HEK293T (cell line): ENCODE measurements around the gene FTO.

ENCODE experiments used
- CTCF ChIA-PET: fragments of 350-600 bp; formaldehyde crosslinking; extraction: SDS; loops from one replicate; lab custom pipeline; 2021; ENCODE audit warnings: antibody characterized with exemption, inconsistent platforms; lab: Yijun Ruan, JAX
- POLR2A ChIA-PET: fragments of 350-600 bp; formaldehyde crosslinking; extraction: SDS; loops from one replicate; lab custom pipeline; 2020; ENCODE audit warnings: antibody characterized with exemption, inconsistent platforms; lab: Yijun Ruan, JAX
- DNase-seq: peaks from one replicate; pipeline ENCODE4 v3.0.0; 2012; ENCODE audit warnings: mixed read lengths; ENCODE audit errors: extremely low spot score
- ARNT ChIP-seq: fragments of 450-650 bp; IDR thresholded peaks from 2 replicates; pipeline ENCODE4 v1.6.1; 2017; ENCODE audit warnings: mild to moderate bottlenecking
- BHLHE40 ChIP-seq: fragments of 450-650 bp; IDR thresholded peaks from 2 replicates; pipeline ENCODE4 v1.6.1; 2016; ENCODE audit warnings: mild to moderate bottlenecking, moderate library complexity, borderline replicate concordance
- CTBP1 ChIP-seq: fragments of 450-650 bp; IDR thresholded peaks from 2 replicates; pipeline ENCODE4 v1.6.1; 2016; ENCODE audit warnings: borderline replicate concordance
- ELF4 ChIP-seq: fragments of 450-650 bp; IDR thresholded peaks from 2 replicates; pipeline ENCODE4 v1.6.1; 2017; ENCODE audit warnings: antibody characterized with exemption
- FOXA1 ChIP-seq: fragments of 450-650 bp; IDR thresholded peaks from 2 replicates; pipeline ENCODE4 v1.6.1; 2016; ENCODE audit warnings: mild to moderate bottlenecking
- FOXK2 ChIP-seq: fragments of 450-650 bp; IDR thresholded peaks from 2 replicates; pipeline ENCODE4 v1.6.1; 2016; ENCODE audit warnings: mild to moderate bottlenecking
- FOXM1 ChIP-seq: fragments of 450-650 bp; IDR thresholded peaks from 2 replicates; pipeline ENCODE4 v1.6.1; 2017; ENCODE audit warnings: mild to moderate bottlenecking, borderline replicate concordance
- HDGF ChIP-seq: fragments of 450-650 bp; IDR thresholded peaks from 2 replicates; pipeline ENCODE4 v1.6.1; 2017; ENCODE audit warnings: antibody characterized with exemption, borderline replicate concordance
- L3MBTL2 ChIP-seq: fragments of 450-650 bp; conservative IDR thresholded peaks from 2 replicates; pipeline ENCODE4 v1.6.1; 2016; ENCODE audit warnings: mild to moderate bottlenecking
- LEF1 ChIP-seq: fragments of 450-650 bp; IDR thresholded peaks from 2 replicates; pipeline ENCODE4 v1.6.1; 2017; ENCODE audit warnings: mild to moderate bottlenecking, borderline replicate concordance
- NFRKB ChIP-seq: fragments of 450-650 bp; IDR thresholded peaks from 2 replicates; pipeline ENCODE4 v1.6.1; 2016; ENCODE audit warnings: mild to moderate bottlenecking, moderate library complexity
- SP1 ChIP-seq: fragments of 450-650 bp; IDR thresholded peaks from 2 replicates; pipeline ENCODE4 v1.6.1; 2017
- SUZ12 ChIP-seq: fragments of 450-650 bp; IDR thresholded peaks from 2 replicates; pipeline ENCODE4 v1.6.1; 2016; ENCODE audit warnings: mild to moderate bottlenecking
- TARDBP ChIP-seq: fragments of 450-650 bp; IDR thresholded peaks from 2 replicates; pipeline ENCODE4 v1.6.1; 2016
- ZNF384 ChIP-seq: fragments of 450-650 bp; IDR thresholded peaks from 2 replicates; pipeline ENCODE4 v1.6.1; 2016
- TF ChIP-seq, protein P1 (sequence below): fragments of 450-650 bp; IDR thresholded peaks from 2 replicates; pipeline ENCODE4 v1.6.1; 2016

FTO gene

DNA sequence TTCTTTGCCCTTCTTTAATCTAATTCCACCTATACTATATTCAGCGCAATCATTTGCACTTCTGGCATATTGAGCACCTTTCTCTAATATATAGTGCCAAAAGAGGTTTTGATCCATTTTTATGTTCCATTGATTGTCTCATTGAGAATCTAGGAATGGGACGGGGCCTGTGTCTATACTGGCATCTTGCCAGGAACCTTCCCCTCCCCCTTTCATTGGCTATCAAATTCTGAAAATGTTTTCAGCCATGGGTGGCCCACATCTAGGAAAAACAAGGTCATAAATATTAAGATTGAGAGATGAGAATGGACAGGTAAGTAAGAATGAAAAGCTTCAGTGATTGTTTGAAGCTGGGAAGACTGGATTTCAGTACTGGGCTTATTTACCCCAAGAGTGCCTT is 159.9 kb downstream of the FTO start:
- CTCF ChIA-PET = no interaction called here
- POLR2A ChIA-PET = interaction anchor here (0.6 kb wide), 1 partner anchor 9 kb away, joined by 4 read pairs; no protein-coding TSS in a partner anchor
- TF ChIP-seq FOXA1 (no peak), BHLHE40 (no peak), NFRKB (no peak)
- no peak for DNase-seq

DNA sequence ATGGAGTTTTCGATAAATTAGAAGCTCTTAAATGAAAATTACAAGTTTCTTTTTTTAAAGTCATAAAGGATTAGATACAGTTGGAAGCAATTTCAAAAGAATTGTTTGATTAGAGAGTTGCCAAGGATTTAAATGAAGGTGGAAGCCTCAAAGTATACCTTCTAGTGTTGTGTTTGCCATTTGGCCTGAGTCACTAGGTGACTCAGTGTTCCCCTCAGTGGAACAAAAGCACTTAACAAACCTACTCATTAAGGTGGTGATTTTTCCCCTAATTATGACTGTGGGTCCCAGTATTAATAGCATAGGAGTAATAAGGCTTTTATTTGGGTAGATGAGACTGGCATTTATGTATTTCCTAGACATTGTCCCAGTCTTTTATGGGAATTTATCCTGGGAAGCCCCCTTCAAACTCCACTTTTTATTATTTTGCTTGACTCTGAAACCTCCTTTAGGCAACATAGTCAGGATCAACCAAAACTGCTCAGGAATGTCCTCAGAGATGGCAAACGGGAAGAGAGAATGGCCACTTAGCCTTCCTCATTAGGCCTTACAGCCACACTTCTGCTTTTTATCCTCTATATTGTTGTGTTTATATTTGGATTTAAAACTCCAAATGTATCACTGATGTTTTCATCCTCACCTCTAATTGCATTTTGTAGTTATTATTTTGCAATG is 161.0 kb downstream of the FTO start:
- TF ChIP-seq HDGF (no peak), SUZ12 (no peak), CTBP1 (no peak), FOXK2 (no peak), L3MBTL2 (no peak), ELF4 (no peak), LEF1 (no peak), ARNT (no peak), TARDBP (no peak), ZNF384 (no peak), BHLHE40 (no peak), NFRKB (no peak), SP1 (no peak), FOXM1 (no peak), FOXA1 (no peak)
- TF ChIP-seq, protein P1, sequence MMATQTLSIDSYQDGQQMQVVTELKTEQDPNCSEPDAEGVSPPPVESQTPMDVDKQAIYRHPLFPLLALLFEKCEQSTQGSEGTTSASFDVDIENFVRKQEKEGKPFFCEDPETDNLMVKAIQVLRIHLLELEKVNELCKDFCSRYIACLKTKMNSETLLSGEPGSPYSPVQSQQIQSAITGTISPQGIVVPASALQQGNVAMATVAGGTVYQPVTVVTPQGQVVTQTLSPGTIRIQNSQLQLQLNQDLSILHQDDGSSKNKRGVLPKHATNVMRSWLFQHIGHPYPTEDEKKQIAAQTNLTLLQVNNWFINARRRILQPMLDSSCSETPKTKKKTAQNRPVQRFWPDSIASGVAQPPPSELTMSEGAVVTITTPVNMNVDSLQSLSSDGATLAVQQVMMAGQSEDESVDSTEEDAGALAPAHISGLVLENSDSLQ = no peak
- CTCF ChIA-PET = interaction anchor here (0.6 kb wide), 1 partner anchor 330 kb away, joined by 4 read pairs; no protein-coding TSS in a partner anchor
- POLR2A ChIA-PET = no interaction called here
- no peak for DNase-seq

DNA sequence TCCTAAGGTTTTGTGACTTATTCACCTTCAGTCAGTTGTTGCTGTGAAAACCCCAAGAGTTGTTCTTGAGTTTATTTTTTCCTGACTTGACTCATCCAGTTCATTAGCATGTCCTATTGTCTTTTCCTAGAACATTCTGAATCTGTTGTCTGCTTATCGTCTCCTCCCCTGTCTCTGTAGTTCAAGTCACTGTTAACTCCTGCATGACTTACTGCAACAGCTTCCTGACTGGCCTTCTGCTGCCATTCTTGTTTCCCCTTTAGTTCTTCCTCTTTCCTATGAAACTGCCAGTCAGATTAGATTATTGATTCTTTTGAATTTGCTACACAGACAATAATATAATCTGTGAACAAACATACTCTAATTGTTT is 161.5 kb downstream of the FTO start:
- no peak for DNase-seq
- TF ChIP-seq BHLHE40 (no peak), ELF4 (no peak), ZNF384 (no peak), CTBP1 (no peak), L3MBTL2 (no peak), TARDBP (no peak), ARNT (no peak), FOXM1 (no peak), NFRKB (no peak)
- ChIA-PET POLR2A (no interaction called here), CTCF (no interaction called here)

DNA sequence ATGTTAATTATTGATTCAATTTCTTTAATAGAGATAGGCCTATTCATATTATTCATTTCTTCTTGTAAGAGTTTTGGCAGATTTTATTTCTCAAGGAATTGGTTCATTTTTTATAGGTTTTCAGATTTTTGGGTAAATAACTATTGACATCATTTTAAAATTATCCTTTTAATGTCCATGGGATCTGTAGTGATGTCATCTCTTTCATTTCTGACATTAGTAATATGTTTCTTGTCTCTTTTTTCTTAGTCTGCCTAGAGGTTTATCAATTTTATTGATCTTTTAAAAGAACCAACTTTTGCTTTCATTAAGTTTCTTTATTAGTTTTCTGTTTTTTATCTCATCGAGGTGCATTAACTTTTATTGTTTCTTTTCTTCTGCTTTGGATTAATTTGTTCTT is 162.6 kb downstream of the FTO start:
- TF ChIP-seq SP1 (no peak), L3MBTL2 (no peak), TARDBP (no peak), ARNT (no peak), FOXA1 (no peak), ZNF384 (no peak), NFRKB (no peak), FOXK2 (no peak), BHLHE40 (no peak), HDGF (no peak), CTBP1 (no peak), SUZ12 (no peak), FOXM1 (no peak), LEF1 (no peak), ELF4 (no peak)
- TF ChIP-seq, protein P1 = no peak
- POLR2A ChIA-PET = no interaction called here
- CTCF ChIA-PET = no interaction called here
- no peak for DNase-seq

DNA sequence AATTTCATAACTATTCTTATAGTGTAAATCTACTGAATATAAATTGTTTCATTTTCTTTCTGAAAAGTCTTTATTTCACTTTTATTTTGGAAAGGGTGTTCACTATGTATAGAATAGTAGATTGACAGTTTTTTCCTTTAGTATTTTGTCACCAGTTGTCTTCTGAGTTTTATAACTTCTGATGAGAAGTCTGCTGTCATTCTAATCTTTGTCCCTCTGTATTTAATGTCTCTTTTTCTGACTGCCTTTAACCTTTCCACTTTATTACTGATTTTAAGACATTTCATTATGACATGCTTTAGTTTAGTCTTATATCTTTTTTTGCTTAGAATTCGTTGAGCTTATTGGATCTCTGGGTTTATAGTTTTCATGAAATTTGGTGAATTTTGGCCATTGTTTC is 166.9 kb downstream of the FTO start:
- ChIA-PET POLR2A (no interaction called here), CTCF (no interaction called here)
- no peak for TF ChIP-seq ELF4
- TF ChIP-seq CTBP1 = no peak
- no peak for TF ChIP-seq FOXA1
- TF ChIP-seq L3MBTL2 = no peak
- no peak for TF ChIP-seq TARDBP
- no peak for TF ChIP-seq BHLHE40
- TF ChIP-seq SUZ12 = no peak
- TF ChIP-seq HDGF = no peak
- TF ChIP-seq FOXM1 = no peak
- no peak for DNase-seq

DNA sequence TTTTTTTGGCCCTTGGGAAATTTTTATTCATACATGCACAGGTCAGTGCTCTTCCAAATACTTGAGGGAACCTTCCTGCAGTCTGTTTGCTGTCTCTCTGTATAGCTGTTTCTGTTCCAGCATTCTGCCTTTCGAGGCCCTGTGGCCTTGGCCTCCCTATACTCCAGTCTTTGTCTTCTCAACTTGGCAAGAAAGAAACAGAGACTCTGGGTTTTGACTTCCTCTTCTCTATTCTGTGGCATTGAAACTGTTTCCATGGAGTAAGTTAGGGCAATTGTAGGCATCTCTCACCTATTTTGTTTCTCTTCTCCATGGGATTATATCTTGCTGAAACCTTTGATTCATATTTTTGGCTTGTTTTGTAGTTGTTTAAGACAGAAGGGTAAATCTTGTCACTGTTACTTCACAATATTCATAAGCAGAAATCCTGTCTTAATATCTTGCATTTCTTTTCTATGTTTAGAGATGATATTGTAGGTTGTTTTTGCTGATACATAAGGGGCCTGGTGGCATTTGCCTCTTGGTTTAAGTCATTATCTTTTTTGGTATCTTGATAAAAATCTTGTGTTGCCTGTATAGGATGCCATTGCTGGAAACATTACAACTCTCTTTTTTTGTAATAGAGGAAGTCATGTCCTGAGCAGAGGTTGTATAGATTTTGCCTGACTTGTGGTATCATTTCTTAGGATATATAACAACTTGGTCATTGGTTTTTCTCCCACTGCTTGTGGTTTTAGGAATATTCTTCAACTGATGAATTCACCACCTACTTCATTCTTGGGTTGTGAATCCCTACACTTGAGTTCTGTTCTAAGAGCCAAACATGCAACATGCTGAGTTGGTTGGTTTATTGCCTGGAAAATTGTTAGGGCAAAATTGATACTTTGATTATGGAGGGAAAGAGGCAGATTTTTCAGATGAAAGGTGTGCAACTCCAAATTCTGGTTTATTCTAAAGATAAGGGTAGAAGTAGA is 168.6 kb downstream of the FTO start:
- DNase-seq = no peak
- POLR2A ChIA-PET = no interaction called here
- CTCF ChIA-PET = no interaction called here
- TF ChIP-seq BHLHE40 (no peak), LEF1 (no peak)
